WTC11 (cell line): Measurements from ENCODE around the gene TRMT11. TPM values are rescaled to one million over a fixed set of nuclear protein-coding genes. Genes with fewer than 3 reads are reported as not detected.
A peak's percentile ranks its signal among the peaks of the same experiment; 100 is the strongest.

Source experiments
- ATAC-seq: fragments of 200-7000 bp; cut with Tn5 transposase; 2 replicates; pipeline ENCODE4 v1.10.0; 2021; ENCODE audit warnings: mild to moderate bottlenecking, moderate library complexity
- CTCF ChIA-PET: fragments of 300-600 bp; sonication (Branson Sonifier 250); formaldehyde crosslinking; loops from one replicate; lab custom pipeline; 2021; ENCODE audit warnings: antibody characterized with exemption; lab: Charles Lee
- POLR2A ChIA-PET: fragments of 350-600 bp; sonication (Branson Sonifier 250); formaldehyde crosslinking; loops from one replicate; lab custom pipeline; 2021; ENCODE audit warnings: antibody characterized with exemption; lab: Charles Lee
- DNase-seq: peaks from one replicate; pipeline ENCODE4 v3.0.0; 2021; ENCODE audit warnings: low spot score
- H3K27ac Mint-ChIP-seq: 2 replicates; pipeline ENCODE4 v1.8.0; 2021; ENCODE audit warnings: mixed read lengths
- H3K27me3 Mint-ChIP-seq: 2 replicates; pipeline ENCODE4 v1.8.0; 2021; ENCODE audit warnings: low read depth, mild to moderate bottlenecking, moderate library complexity, mixed read lengths
- H3K36me3 Mint-ChIP-seq: 2 replicates; pipeline ENCODE4 v1.8.0; 2021; ENCODE audit warnings: mixed read lengths
- H3K4me1 Mint-ChIP-seq: 2 replicates; pipeline ENCODE4 v1.8.0; 2022; ENCODE audit warnings: mixed read lengths
- H3K4me3 Mint-ChIP-seq: 2 replicates; pipeline ENCODE4 v1.8.0; 2021; ENCODE audit warnings: mild to moderate bottlenecking, moderate library complexity, mixed read lengths
- H3K9me3 Mint-ChIP-seq: 2 replicates; pipeline ENCODE4 v1.8.0; 2021; ENCODE audit warnings: mixed read lengths
- ATF6 ChIP-seq: sonication (generic); formaldehyde crosslinking; IDR thresholded peaks from 2 replicates; pipeline ENCODE4 v1.8.1; 2023; ENCODE audit warnings: mild to moderate bottlenecking, missing genetic modification reagents
- CDX4 ChIP-seq: fragments of 250-450 bp; sonication (Bioruptor Pico); IDR thresholded peaks from 2 replicates; pipeline ENCODE4 v1.9.0; 2021; ENCODE audit warnings: moderate library complexity, mild to moderate bottlenecking, inconsistent platforms, borderline replicate concordance
- CREM ChIP-seq: sonication (generic); formaldehyde crosslinking; IDR thresholded peaks from 2 replicates; pipeline ENCODE4 v1.8.1; 2022; ENCODE audit warnings: mild to moderate bottlenecking, missing genetic modification reagents, moderate library complexity
- GABPB1 ChIP-seq: sonication (generic); formaldehyde crosslinking; IDR thresholded peaks from 2 replicates; pipeline ENCODE4 v1.8.1; 2023; ENCODE audit warnings: mild to moderate bottlenecking, missing genetic modification reagents
- JAZF1 ChIP-seq: fragments of 250-450 bp; sonication (Bioruptor Pico); IDR thresholded peaks from 2 replicates; pipeline ENCODE4 v1.9.0; 2021; ENCODE audit warnings: moderate library complexity, mild to moderate bottlenecking, inconsistent platforms
- NFYB ChIP-seq: sonication (generic); formaldehyde crosslinking; conservative IDR thresholded peaks from 2 replicates; pipeline ENCODE4 v1.8.0; 2022; ENCODE audit warnings: low read depth, missing genetic modification reagents
- SOX15 ChIP-seq: fragments of 250-450 bp; sonication (Bioruptor Pico); IDR thresholded peaks from 2 replicates; pipeline ENCODE4 v1.9.0; 2021; ENCODE audit warnings: mild to moderate bottlenecking
- USF2 ChIP-seq: sonication (generic); formaldehyde crosslinking; IDR thresholded peaks from 2 replicates; pipeline ENCODE4 v1.8.1; 2023; ENCODE audit warnings: mild to moderate bottlenecking, missing genetic modification reagents, moderate library complexity
- ZNF281 ChIP-seq: sonication (generic); formaldehyde crosslinking; IDR thresholded peaks from 2 replicates; pipeline ENCODE4 v1.8.0; 2023; ENCODE audit warnings: mild to moderate bottlenecking, missing genetic modification reagents
- ZNF512 ChIP-seq: sonication (generic); formaldehyde crosslinking; IDR thresholded peaks from 2 replicates; pipeline ENCODE4 v1.8.1; 2022; ENCODE audit warnings: missing genetic modification reagents, borderline replicate concordance
- total RNA-seq: library from RNA; stranded (reverse); gene quantifications from 3 replicates; pipeline ENCODE4 v1.2.3, GENCODE V29; 2021

Gene TRMT11
- total RNA-seq, 1 experiment from 2014 or later: 32.3 TPM

- Mint-ChIP-seq H3K27ac (no peak overlapping the region), H3K4me1 (peaks cover 12% of the 10 kb centered on the region), H3K27me3 (no peaks in the 10 kb centered on the region), H3K9me3 (peaks cover 7% of the 10 kb centered on the region; the same call in 1 of the 2 replicates), H3K36me3 (no peaks in the 10 kb centered on the region; the same call in 1 of the 2 replicates), H3K4me3 (no peak overlapping the region)
- ATAC-seq (peak; percentile 60; the same call in 1 of the 2 replicates), DNase-seq (no peak)
- ChIA-PET CTCF (no interaction called here), POLR2A (no interaction called here)
- TF ChIP-seq ZNF512 (CRISPR knock-in tag) (no peak), USF2 (CRISPR knock-in tag) (peak; percentile 42; the same call in 1 of the 2 replicates)
Observed at GRCh38 chr6:126075335-126076071, 89.2 kb downstream of the TRMT11 start.

GRCh38 chr6:126076992-126077664 lies 90.8 kb downstream of the TRMT11 start:
- H3K4me3 Mint-ChIP-seq: no peak overlapping the region
- H3K4me1 Mint-ChIP-seq: peaks cover 12% of the 10 kb centered on the region
- H3K36me3 Mint-ChIP-seq: no peaks in the 10 kb centered on the region; the same call in 1 of the 2 replicates
- no peak for ATAC-seq
- H3K9me3 Mint-ChIP-seq: peaks cover 7% of the 10 kb centered on the region; the same call in 1 of the 2 replicates
- no peak overlapping the region for H3K27ac Mint-ChIP-seq
- DNase-seq: no peak
- no peaks in the 10 kb centered on the region for H3K27me3 Mint-ChIP-seq
- ChIA-PET CTCF (no interaction called here), POLR2A (no interaction called here)
- no peak for TF ChIP-seq JAZF1 (CRISPR knock-in tag)
- peak; percentile 83 for TF ChIP-seq GABPB1

GRCh38 chr6:126077810-126078776 lies 91.8 kb downstream of the TRMT11 start:
- TF ChIP-seq ZNF281 (CRISPR knock-in tag): no peak
- no peak for TF ChIP-seq CDX4
- no peak for TF ChIP-seq ATF6 (CRISPR knock-in tag)
- TF ChIP-seq CREM: no peak
- no peak for TF ChIP-seq SOX15
- no peak for TF ChIP-seq NFYB (CRISPR knock-in tag)
- Mint-ChIP-seq H3K36me3 (no peaks in the 10 kb centered on the region; the same call in 1 of the 2 replicates), H3K4me3 (no peak overlapping the region), H3K9me3 (peaks cover 3% of the 10 kb centered on the region; the same call in 1 of the 2 replicates), H3K4me1 (peaks cover 12% of the 10 kb centered on the region), H3K27ac (peak overlapping the region; percentile 48; the same call in 1 of the 2 replicates), H3K27me3 (no peaks in the 10 kb centered on the region)
- ATAC-seq (no peak), DNase-seq (no peak)
- POLR2A ChIA-PET: no interaction called here
- CTCF ChIA-PET: no interaction called here
